CD14-positive monocyte (primary cell): ENCODE measurements around the gene KCTD19. TPM values are rescaled to one million over a fixed set of nuclear protein-coding genes. Genes with fewer than 3 reads are reported as not detected.

Experiments used
- DNase-seq, 3 donors: peaks; one replicate each; pipeline ENCODE4 v3.0.0-alpha.2; 2011 to 2022
- H2AFZ ChIP-seq: 2 replicates; pipeline ENCODE4 v1.6.0; 2012; ENCODE audit warnings: mild to moderate bottlenecking, low read depth, low read length, inconsistent platforms; ENCODE audit not compliant: insufficient read depth, poor library complexity, severe bottlenecking
- H3K27ac ChIP-seq, 2 donors: 1 replicate in 1 of 2; 2 replicates in 1 of 2; pipeline ENCODE4 v1.5.1; 2012 to 2013; ENCODE audit warnings: low read length in 2 of 2, control low read depth in 1 of 2, inconsistent platforms in 1 of 2, low read depth in 1 of 2, mild to moderate bottlenecking in 1 of 2
- H3K27me3 ChIP-seq, 2 donors: one replicate each; pipeline versions ENCODE4 v1.6.0 to v1.6.1; 2011 to 2013; ENCODE audit warnings: low read length in 2 of 2; ENCODE audit not compliant: control insufficient read depth in 2 of 2, insufficient read depth in 2 of 2
- H3K36me3 ChIP-seq, 2 donors: replicated peaks in 1 of 2; 1 replicate in 1 of 2; 2 replicates in 1 of 2; pipeline versions ENCODE4 v1.5.1 to v1.6.1; 2012 to 2013; ENCODE audit warnings: low read length in 2 of 2, control low read depth in 1 of 2, inconsistent platforms in 1 of 2, mild to moderate bottlenecking in 1 of 2; ENCODE audit not compliant: insufficient read depth in 2 of 2, control insufficient read depth in 1 of 2
- H3K4me1 ChIP-seq, 2 donors: 1 replicate in 1 of 2; 2 replicates in 1 of 2; pipeline versions ENCODE4 v1.5.1 to v1.6.1; 2012 to 2013; ENCODE audit warnings: low read length in 2 of 2, control low read depth in 1 of 2, inconsistent platforms in 1 of 2, mild to moderate bottlenecking in 1 of 2, moderate library complexity in 1 of 2; ENCODE audit not compliant: insufficient read depth in 2 of 2, control insufficient read depth in 1 of 2
- H3K4me2 ChIP-seq: replicated peaks from 2 replicates; pipeline ENCODE3; 2012; ENCODE audit warnings: low read length, moderate library complexity, mild to moderate bottlenecking; ENCODE audit not compliant: poor library complexity, severe bottlenecking; ENCODE audit errors: extremely low read depth
- H3K4me3 ChIP-seq, 3 experiments: fragments of 200-600 bp in 1 of 3; sonication (generic) in 1 of 3; replicated peaks in 1 of 3; 1 replicate in 2 of 3; 2 replicates in 1 of 3; pipeline ENCODE4 v1.5.1; 2011 to 2013; ENCODE audit warnings: low read length in 3 of 3, mild to moderate bottlenecking in 3 of 3, control low read depth in 2 of 3, low read depth in 2 of 3, inconsistent platforms in 1 of 3, moderate library complexity in 1 of 3
- H3K79me2 ChIP-seq: 2 replicates; pipeline ENCODE4 v1.6.0; 2012; ENCODE audit warnings: mild to moderate bottlenecking, control low read depth, inconsistent platforms, low read length, moderate library complexity; ENCODE audit not compliant: insufficient read depth
- H3K9ac ChIP-seq: 2 replicates; pipeline ENCODE4 v1.6.0; 2017; ENCODE audit warnings: low read length, mild to moderate bottlenecking; ENCODE audit not compliant: insufficient read depth, poor library complexity, severe bottlenecking
- H3K9me3 ChIP-seq, 2 donors: replicated peaks in 1 of 2; 1 replicate in 1 of 2; 2 replicates in 1 of 2; pipeline versions ENCODE4 v1.5.1 to v1.6.1; 2012 to 2013; ENCODE audit warnings: low read length in 2 of 2, control low read depth in 1 of 2; ENCODE audit not compliant: control insufficient read depth in 1 of 2, insufficient read depth in 1 of 2
- H4K20me1 ChIP-seq: 2 replicates; pipeline ENCODE4 v1.6.0; 2012; ENCODE audit warnings: mild to moderate bottlenecking, low read length, control low read depth, moderate library complexity; ENCODE audit not compliant: insufficient read depth
- H3K27ac Mint-ChIP-seq, 7 donors: one replicate each; pipeline ENCODE4 v1.8.0; 2020; ENCODE audit warnings: mild to moderate bottlenecking in 7 of 7, mixed read lengths in 7 of 7, moderate library complexity in 6 of 7, inconsistent platforms in 2 of 7
- H3K27me3 Mint-ChIP-seq, 3 donors: one replicate each; pipeline ENCODE4 v1.8.0; 2021 to 2022; ENCODE audit warnings: low read depth in 3 of 3, mild to moderate bottlenecking in 3 of 3, mixed read lengths in 3 of 3, moderate library complexity in 3 of 3, inconsistent platforms in 1 of 3
- H3K36me3 Mint-ChIP-seq, 2 donors: one replicate each; pipeline ENCODE4 v1.8.0; 2020; ENCODE audit warnings: mixed read lengths in 2 of 2, inconsistent platforms in 1 of 2, mild to moderate bottlenecking in 1 of 2
- H3K4me1 Mint-ChIP-seq: one replicate; pipeline ENCODE4 v1.8.0; 2020; ENCODE audit warnings: mild to moderate bottlenecking, mixed read lengths
- H3K4me3 Mint-ChIP-seq, 2 donors: one replicate each; pipeline ENCODE4 v1.8.0; 2020; ENCODE audit warnings: mild to moderate bottlenecking in 2 of 2, mixed read lengths in 2 of 2, moderate library complexity in 1 of 2
- H3K9me3 Mint-ChIP-seq, 7 donors: one replicate each; pipeline ENCODE4 v1.8.0; 2020 to 2022; ENCODE audit warnings: mixed read lengths in 7 of 7, mild to moderate bottlenecking in 6 of 7, moderate library complexity in 6 of 7, inconsistent platforms in 2 of 7
- CTCF ChIP-seq: fragments of 200-600 bp; IDR thresholded peaks from one replicate; pipeline ENCODE4 v1.8.0; 2022; ENCODE audit warnings: antibody characterized with exemption, mild to moderate bottlenecking
- WGBS: methylation state at CpG from one replicate; pipeline ENCODE4 v1.1.5; 2013; ENCODE audit warnings: missing lambda C conversion rate; ENCODE audit not compliant: insufficient coverage; 5-methylcytosine and 5-hydroxymethylcytosine counted together
- intact Hi-C, 2 donors: fragments of 100-400 bp; cut with micrococcal nuclease; formaldehyde crosslinking; loops; one replicate each; pipeline versions ENCODE4 v1.15.0 to v1.15.1; 2023
- polyA plus RNA-seq, 3 donors: library from polyadenylated mRNA; depleted of rRNA in 1 of 3; unstranded in 2 of 3; stranded (reverse) in 1 of 3; fragments of 300-500 nt in 2 of 3; fragments of >200 nt in 1 of 3; fragmentation: Illumina TruSeq in 2 of 3; gene quantifications; 1 replicate in 2 of 3; 2 replicates in 1 of 3; pipeline ENCODE4 v1.2.3, GENCODE V29; 2012 to 2021

Gene KCTD19
- polyA plus RNA-seq, 3 donors, result not detected

DNA sequence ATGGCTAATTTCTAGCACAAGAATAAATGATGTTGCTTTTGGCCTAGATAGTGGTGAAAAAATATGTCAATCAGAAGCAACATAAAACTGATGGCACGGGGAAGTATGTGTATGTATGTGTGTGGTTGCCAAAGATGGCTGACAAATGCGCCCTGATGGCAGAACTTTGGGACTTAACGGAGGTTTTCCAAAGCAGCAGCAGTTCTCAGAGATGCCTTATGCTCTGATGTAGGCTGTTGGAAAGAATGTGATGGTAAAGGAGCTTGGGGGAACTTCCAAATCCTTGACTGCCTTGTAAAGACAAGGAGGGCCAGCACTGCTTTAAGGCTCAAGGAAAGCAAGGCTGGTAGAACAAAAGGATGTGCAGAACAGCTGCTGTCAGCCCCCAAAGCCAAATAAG lies 16.0 kb downstream of the KCTD19 start:
- WGBS, result 98% methylated on average over 3 of the region's 3 CpGs
- no peak for DNase-seq
- H3K9ac ChIP-seq, result no peak overlapping the region
- no peaks in the 10 kb centered on the region for H4K20me1 ChIP-seq
- Mint-ChIP-seq H3K9me3 (peaks cover 0 to 5% (median 0%) of the 10 kb centered on the region in 7 donors), H3K4me3 (no peak overlapping the region), H3K4me1 (peaks cover 17% of the 10 kb centered on the region), H3K36me3 (no peaks in the 10 kb centered on the region), H3K27ac (no peak overlapping the region), H3K27me3 (peaks cover 0 to 3% (median 3%) of the 10 kb centered on the region in 3 donors)
- H3K4me2 ChIP-seq, result no peak overlapping the region
- no peak overlapping the region for H3K27ac ChIP-seq
- no peak overlapping the region for H3K4me3 ChIP-seq
- no peak overlapping the region for H2AFZ ChIP-seq
- no peaks in the 10 kb centered on the region for H3K27me3 ChIP-seq
- intact Hi-C loops, result no loop called here
- H3K79me2 ChIP-seq, result no peaks in the 10 kb centered on the region
- no peak for TF ChIP-seq CTCF
- H3K36me3 ChIP-seq, result no peaks in the 10 kb centered on the region
- H3K9me3 ChIP-seq, result no peaks in the 10 kb centered on the region
- H3K4me1 ChIP-seq, result peaks cover 14 to 15% of the 10 kb centered on the region in 2 donors

DNA sequence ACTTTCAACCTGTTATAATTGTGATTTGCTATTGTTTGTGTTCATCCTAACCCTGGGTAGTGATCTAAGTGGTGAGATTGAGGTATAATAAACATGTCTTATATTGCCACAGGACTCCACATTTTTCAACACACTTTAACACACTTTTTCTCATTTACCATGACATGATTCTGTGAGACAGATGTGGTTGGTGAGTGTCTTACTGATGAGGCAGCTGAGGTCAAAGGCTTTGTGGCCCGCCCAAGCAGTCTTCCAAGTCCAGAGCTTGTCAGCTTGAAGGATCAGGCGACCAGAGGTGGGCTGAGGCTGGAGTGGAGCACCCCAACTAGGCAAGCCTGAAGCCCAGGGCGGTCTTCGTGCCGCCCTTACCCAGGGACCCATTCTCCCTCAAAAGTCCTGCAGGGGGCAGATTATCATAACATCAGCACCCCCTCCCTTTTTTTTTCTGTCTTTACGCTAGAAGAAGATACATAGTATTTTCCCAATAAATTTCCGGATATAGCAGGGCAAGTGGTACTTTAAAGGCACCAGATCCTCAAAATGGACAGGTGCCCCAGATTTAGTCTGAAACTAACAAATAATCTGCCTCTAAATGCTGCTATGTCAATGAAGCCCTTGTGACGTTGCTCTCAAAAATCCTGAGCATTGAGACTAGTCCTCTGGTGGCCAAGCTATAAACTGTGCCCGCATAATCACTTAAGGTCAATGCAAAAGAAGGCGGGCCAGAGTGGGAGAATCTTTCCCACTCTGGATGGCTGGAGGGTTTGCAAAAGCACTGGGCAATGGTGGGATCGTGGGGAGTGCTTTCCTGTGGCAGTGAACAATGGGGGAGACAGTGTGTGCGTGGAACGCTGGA lies 21.1 kb downstream of the KCTD19 start:
- no peaks in the 10 kb centered on the region for H4K20me1 ChIP-seq
- Mint-ChIP-seq H3K36me3 (no peaks in the 10 kb centered on the region), H3K9me3 (peaks cover 0 to 5% (median 0%) of the 10 kb centered on the region in 7 donors), H3K27me3 (peaks cover 2 to 6% (median 2%) of the 10 kb centered on the region in 3 donors), H3K4me3 (no peak overlapping the region), H3K27ac (no peak overlapping the region), H3K4me1 (peaks cover 17% of the 10 kb centered on the region)
- H3K27ac ChIP-seq, result no peak overlapping the region
- peaks cover 14 to 15% of the 10 kb centered on the region in 2 donors for H3K4me1 ChIP-seq
- no peak overlapping the region for H3K4me2 ChIP-seq
- H3K4me3 ChIP-seq, result no peak overlapping the region
- TF ChIP-seq CTCF, result peak; percentile 10
- DNase-seq, result no peak
- no peaks in the 10 kb centered on the region for H3K27me3 ChIP-seq
- no peak overlapping the region for H2AFZ ChIP-seq
- WGBS, result 94% methylated on average over 11 of the region's 13 CpGs
- intact Hi-C loops, result no loop called here
- no peaks in the 10 kb centered on the region for H3K36me3 ChIP-seq
- no peaks in the 10 kb centered on the region for H3K9me3 ChIP-seq
- H3K9ac ChIP-seq, result no peak overlapping the region
- no peaks in the 10 kb centered on the region for H3K79me2 ChIP-seq
